ENCODE data around the gene ZNF337.
"Not testable (repeated sequence)": the region's sequence is repeated elsewhere in the genome, so short reads cannot be mapped to it uniquely, and the experiment has no call there.

Gene ZNF337

DNA sequence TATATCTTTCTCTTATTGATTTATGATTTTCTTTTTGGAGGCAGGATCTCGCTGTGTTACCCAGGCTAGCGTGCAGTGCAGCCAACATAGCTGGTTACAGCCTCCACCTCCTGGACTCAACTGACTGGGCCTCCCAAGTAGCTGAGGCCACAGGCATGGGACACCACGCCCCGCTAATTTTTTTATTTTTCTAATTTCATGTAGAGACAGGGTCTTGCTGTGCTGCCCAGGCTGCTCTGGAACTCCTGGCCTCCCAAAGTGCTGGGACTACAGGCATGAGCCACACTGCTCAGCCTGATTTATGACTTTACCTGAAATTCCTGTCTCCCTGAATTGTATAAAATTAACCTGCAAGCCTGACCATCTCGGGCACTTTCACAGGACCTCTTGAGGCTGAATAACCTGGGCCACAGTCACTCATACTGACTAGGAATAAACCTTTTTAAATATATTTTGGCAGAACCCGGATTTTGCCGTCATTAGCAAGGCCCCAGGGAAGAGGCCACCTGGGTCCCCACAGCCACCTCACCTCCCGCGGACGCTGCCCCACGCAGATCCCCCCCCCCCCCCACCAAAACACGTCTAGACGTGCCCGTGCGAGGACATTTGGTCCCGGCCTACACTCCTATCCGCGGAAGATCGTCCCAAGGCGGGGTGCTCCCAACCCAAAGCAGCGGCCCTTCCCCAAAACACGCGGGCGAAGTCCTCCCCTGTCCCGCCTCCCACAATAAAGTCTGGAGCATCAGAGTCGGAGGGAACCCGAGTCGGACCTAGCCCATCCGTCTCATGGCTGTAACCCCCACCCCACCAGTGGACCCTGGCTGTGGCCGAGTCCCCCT is 902 bp downstream of the ZNF337 start:
- DNase-seq (ENCODE audit: low read depth in 4 of 4, low spot score in 1 of 4): no peak

DNA sequence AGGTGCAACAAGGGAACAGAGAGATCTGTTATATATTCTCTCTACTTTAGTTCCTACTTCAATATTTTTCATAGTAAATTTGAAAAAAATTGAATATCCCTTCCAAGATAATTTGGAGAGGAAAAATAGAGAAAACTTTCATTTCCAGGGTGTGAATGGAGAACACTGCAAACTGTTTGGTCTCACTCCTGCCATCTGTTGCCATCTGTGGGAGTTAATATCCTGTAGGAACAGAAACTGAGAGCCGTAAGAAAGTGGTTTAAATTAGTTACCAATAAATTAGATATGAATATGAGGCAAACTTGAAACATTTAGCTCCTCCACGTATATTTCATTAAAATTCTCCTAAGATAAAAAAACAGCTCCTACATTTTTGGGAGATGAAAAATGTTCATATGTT is 4.2 kb downstream of the ZNF337 start:
- DNase-seq (ENCODE audit: low read depth in 4 of 4, low spot score in 1 of 4): no peak

- DNase-seq (ENCODE audit: low read depth in 4 of 4, low spot score in 1 of 4): no peak
Observed at GRCh38 chr20:25690427-25690826, 6.2 kb downstream of the ZNF337 start.

DNA sequence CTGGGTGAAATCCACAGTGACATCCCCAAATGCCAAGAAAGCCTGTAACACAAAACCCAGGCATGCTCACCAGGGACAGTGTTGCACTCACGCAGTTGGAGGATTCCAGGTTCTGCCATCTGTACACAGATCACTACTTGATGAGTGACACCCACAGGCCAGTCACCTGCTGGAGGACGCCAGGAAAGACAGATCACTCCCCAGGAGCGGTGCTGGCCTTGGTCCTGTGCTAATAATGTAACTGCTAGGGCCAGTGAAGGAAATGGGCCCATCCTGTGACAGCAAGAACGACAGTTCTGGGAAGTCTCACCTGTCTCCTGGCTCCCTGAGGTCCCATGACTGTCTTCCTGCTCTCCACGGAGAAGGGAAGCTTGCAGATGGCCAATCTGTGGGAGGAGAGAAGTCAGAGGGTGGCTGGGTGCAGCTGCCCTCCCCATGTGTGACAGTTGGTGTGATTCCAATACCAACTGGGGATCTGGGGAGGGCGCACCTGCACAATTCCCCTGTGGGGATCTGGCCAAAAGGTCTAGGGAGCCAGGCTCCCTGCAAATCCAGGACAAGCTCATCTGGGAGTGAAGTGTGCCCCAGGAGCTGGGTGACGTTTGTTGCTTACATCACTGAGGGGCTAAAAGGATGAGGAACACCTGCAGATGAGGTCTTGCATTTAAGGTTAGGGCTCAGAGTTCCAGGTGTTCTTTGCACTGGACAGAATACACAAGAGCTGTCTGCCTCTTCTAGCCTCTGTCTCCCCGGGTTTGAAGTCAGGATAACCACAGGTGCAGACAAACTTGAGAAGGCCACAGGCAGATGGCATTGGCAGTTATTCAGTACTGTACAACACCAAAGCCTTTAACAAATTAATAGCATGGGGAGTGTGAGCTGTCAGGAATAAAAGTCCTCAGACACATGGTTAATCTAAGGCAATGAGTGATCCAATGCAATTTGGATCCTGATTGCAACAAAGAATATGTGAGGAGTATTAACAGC is 10.3 kb downstream of the ZNF337 start:
- no peak for DNase-seq (ENCODE audit: low read depth in 4 of 4, low spot score in 1 of 4)

GRCh38 chr20:25685276-25686080 is 11.2 kb downstream of the ZNF337 start:
- DNase-seq (ENCODE audit: low read depth in 4 of 4, low spot score in 1 of 4): no peak

- DNase-seq (ENCODE audit: low read depth in 4 of 4, low spot score in 1 of 4): not testable (repeated sequence)
Observed at GRCh38 chr20:25683826-25684225, 12.8 kb downstream of the ZNF337 start.

GRCh38 chr20:25683050-25683449 is 13.6 kb downstream of the ZNF337 start:
- no peak for DNase-seq (ENCODE audit: low read depth in 4 of 4, low spot score in 1 of 4)

DNA sequence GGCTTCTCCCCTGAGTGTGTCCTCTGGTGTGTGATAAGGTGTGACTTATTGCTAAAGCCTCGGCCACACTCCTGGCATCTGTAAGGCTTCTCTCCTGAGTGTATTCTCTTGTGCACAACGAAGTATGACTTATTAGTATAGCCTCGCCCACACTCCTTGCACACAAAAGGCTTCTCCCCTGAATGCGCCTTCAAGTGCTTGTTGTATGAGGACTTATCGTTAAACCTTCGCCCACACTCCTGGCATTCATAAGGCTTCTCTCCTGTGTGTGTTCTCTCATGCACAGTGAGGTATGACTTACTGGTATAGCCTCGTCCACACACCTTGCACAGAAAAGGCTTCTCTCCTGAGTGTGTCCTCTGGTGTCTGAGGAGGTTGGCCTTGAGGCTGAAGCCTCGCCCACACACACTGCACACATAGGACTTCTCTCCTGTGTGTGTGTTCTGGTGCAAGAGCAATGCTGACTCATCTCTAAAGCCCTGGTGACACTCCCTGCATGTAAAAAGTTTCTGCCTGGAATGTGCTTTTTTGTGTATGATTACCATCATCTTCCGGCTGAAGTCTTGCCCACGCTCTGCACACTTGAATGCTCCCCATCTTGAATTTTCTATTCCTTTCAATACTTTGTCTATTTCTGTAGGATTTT is 20.4 kb downstream of the ZNF337 start:
- no peak for DNase-seq (ENCODE audit: low read depth in 4 of 4, low spot score in 1 of 4)

- no peak for DNase-seq (ENCODE audit: low read depth in 4 of 4, low spot score in 1 of 4)
Observed at GRCh38 chr20:25675161-25675560, 21.5 kb downstream of the ZNF337 start.

DNA sequence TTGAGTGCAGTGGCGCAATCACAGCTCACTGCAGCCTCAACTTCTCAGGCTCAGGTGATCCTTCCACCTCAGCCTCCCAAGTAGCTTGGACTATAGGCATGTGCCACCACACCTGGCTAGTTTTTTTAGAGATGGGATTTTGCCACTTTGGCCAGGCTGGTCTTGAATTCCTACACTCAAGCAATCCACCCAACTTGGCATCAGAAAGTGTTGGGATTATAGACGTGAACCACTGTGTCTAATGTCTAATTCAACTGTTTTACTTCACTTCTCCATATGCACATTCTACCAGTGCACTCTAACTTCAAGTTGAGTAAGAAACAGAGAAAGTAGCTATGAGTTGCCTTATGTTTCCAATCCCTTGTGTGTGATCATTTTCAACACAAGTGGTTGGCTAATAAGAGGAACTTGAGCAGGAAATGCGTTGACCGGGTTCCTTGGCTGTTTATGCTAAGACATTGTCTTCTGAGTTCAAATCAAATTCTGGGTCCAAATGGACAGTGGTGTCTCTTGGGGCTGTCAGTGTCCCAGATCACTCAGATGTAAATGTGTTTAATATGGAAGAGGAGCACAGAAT is 23.9 kb downstream of the ZNF337 start:
- no peak for DNase-seq (ENCODE audit: low read depth in 4 of 4, low spot score in 1 of 4)

- DNase-seq (ENCODE audit: low read depth in 4 of 4, low spot score in 1 of 4): no peak
Observed at GRCh38 chr20:25669826-25670422, 26.7 kb downstream of the ZNF337 start.

- no peak for DNase-seq (ENCODE audit: low read depth in 4 of 4, low spot score in 1 of 4)
Observed at GRCh38 chr20:25668446-25668845, 28.2 kb downstream of the ZNF337 start.

DNA sequence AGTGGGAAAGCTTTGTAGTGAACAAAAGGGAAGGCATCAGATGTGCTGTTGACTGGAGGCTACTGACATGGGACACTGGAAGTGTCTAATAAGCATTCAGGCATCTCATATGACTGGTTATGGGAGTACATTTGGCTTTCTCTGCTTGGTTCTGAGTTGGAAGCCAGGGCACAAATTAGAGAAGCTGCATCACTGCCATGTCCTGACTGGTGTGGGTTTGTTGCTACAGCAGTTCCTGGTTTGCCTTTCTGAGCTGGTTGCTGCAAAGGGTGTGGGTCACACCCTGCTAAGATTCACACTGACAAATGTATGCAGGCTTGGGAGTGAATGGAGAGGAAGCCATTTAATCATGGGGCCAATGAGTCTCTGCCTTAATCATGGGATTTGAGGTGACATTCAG is 36.7 kb downstream of the ZNF337 start:
- DNase-seq (ENCODE audit: low read depth in 4 of 4, low spot score in 1 of 4): no peak

DNA sequence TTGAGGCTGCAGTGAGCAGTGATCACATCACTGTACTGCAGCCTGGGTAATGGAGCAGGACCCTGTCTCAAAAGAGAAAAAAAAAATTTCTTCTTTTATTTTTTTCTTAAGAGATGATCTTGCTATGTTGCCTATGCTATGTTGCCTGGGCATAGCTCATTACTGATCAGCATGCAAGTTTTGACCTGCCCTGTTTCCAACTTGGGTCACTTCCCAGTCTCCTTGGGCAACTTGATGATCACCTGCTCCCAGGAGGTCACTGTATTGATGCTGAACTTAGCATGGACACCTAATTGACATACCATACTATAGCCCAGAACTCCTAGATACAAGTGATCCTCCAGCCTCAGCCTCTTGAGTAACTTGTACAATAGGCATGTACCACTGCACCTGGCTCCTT is 42.2 kb downstream of the ZNF337 start:
- no peak for DNase-seq (ENCODE audit: low read depth in 4 of 4, low spot score in 1 of 4)

GRCh38 chr20:25652866-25653265 is 43.8 kb downstream of the ZNF337 start:
- not testable (repeated sequence) for DNase-seq (ENCODE audit: low read depth in 4 of 4, low spot score in 1 of 4)

GRCh38 chr20:25644814-25645213 is 51.8 kb downstream of the ZNF337 start:
- no peak for DNase-seq (ENCODE audit: low read depth in 4 of 4, low spot score in 1 of 4)

GRCh38 chr20:25643716-25644115 is 52.9 kb downstream of the ZNF337 start:
- no peak for DNase-seq (ENCODE audit: low read depth in 4 of 4, low spot score in 1 of 4)

- no peak for DNase-seq (ENCODE audit: low read depth in 4 of 4, low spot score in 1 of 4)
Observed at GRCh38 chr20:25637247-25637646, 59.4 kb downstream of the ZNF337 start.

GRCh38 chr20:25632940-25633790 is 63.5 kb downstream of the ZNF337 start:
- no peak for DNase-seq (ENCODE audit: low read depth in 4 of 4, low spot score in 1 of 4)
